Measurements from ENCODE around the gene KCNQ1.

KCNQ1 gene

DNA sequence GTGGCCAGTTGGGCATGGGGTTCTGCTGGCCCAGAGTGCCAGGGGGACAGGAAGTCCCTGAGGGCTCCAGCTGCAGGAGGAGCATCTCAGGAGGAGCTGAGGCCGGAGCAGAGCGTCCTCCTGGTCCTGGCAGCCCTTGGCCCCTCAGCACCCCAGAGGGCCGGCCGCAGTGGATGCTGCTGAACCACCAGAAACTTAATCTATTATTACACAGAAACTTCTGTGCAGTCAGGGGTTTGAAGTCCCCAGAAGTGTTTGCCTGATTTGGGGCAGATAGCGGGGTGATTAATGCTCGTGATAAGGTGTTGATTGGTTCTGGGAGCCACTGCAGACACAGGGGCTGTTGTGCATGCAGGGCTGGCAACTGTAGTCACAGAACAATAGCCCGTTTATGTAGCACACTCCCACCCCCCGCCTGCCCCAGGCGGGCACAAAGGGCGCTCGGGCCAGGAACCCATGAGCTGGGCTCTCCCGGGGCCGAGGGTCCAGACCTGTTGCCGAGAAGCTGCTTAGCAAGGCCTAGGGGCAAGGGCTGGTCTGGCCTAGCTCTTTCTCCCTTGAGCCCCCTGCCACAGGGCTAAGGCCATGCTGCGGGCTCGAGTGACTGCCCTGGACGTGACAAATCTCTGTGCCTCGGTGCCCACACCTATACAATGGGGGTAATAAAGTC lies 284.0 kb downstream of the KCNQ1 start:
- no peak for DNase-seq

DNA sequence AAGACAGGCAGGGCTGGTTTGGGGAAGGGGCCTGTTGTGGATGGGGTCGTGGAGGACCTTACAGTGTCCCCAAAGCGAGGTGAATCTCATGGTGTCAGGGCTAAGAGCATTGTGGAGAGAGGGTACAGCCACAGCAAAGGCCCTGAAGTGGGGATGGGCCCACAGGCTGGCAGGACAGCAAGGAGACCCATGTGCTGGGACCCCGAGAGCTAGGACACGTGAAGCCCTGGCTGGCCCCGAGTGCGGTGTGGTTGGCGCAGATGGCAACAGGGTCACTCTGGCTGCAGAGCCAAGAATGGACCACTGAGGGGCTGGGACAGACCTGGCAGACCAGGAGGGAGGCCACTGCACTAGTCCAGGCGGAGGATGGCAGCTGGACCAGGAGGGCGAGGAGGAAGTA lies 285.0 kb downstream of the KCNQ1 start:
- DNase-seq = no peak

DNA sequence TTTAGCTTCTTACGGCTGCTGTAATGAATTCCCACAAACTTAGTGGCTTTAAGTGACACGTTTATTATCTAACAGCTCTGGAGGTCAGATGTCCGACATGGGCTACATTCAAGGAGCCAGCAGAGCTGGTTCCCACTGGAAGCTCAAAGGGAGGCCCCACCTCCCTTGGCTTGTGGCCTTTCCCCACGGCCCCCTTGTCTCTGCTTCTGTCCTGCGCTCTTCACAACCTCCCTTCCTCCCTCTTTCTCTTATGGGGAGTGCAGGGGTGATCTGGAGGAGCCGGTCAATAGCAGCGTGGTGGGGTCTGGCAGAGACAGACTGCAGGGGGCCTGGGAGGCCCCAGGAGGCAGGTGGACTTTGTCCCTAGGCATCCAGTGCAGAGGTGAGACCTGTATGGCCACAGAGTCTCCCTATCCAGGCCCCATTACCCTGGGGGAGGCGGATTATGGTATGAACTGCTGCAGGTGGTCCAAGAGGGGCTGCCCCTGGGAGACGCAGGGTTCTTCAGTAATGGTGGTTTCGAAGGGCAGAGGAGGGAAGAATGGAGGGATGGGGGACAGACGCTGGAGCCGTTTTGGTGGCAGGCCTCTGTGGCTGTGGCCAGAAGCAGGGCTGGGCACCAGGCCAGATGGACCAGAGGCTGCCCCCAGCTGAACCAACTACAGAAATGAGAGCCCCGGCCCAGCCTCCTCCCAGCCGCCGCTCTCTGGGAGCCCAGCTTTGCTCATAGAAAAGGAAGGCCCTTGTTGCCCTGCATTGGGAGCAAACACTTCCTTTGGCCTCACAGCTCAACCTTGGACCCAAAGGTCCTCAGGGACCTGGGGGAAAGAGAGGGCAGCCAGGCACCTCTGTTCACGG lies 285.7 kb downstream of the KCNQ1 start:
- no peak for DNase-seq

DNA sequence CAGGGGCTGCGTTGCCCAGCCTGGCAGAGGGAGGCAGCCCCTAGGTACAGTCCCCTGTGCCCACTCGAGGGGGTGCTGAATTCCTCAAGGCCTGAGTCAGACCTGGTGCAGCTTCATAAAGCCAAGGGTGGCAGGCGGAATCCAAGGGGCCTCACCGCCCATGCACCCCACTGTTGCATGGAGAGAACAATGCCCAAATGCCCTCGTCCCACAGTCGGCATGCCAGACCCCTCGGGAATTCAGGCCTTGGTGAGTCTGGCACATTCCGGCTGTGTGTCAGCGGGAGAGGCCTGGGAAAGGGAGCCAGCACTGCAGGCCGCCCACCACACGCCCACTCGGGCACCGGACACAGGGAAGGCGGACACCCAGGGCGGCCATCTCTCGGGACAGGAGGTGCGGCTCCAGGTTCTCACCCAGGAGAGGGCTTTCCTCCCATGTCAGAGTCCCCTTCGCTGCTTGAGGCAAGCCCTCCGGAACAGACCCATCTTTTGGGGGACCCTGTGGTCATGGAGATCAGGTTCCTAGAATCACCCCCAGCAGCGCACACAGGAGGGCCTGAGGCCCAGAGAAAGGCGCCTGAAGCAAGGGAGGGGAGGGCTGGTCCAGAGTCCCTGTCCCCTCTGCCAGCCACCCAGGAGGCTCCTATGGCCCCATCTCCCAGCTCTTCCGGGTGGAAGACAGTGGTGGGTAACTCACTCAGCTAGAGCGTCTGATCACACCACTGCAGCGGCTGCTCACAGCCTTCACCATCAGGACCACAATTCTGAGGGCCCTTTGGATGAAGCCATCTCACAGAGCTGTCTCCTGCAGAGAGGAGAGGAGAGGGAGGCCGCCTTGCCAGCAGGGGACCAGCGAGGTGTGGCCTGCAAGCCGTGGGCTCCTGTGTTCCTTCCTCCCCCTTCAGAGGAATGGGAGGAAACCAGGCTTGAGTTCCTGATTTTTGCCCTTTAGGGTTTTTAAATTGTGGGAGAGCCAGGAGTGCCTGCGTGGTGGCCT lies 286.6 kb downstream of the KCNQ1 start:
- no peak for DNase-seq

DNA sequence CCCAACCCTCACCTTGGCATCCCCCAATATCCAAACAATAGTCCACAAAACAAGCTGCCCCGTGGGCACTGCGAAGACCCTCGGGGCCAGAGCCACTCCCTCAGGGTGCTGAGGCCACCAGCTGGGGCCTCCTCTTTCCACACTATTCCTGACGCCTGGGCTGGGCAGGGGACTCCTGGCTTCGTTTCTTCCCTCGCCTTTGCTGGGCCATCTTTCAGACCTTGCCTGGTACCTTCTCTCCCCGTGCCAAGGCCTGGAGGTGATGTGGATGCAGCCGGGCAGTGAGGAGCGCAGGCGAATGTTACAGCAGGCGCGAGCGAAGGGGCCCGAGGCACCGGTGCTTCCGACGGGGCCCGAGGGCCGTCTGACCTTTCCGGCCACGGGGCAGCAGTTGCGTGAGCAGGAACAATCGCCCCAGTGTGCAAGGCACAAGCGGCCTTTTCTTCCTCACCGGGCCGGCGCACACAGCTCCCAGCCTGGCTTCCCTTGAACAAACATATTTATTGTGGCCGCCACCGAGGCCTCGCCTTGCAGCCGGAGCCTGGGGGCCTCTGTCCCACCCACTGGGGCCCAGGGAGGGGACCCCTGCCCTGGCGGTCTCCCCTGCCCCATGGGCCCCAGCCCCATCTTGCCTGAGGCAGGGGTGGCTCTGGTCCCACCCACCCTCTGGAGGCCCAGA lies 287.6 kb downstream of the KCNQ1 start:
- no peak for DNase-seq

DNA sequence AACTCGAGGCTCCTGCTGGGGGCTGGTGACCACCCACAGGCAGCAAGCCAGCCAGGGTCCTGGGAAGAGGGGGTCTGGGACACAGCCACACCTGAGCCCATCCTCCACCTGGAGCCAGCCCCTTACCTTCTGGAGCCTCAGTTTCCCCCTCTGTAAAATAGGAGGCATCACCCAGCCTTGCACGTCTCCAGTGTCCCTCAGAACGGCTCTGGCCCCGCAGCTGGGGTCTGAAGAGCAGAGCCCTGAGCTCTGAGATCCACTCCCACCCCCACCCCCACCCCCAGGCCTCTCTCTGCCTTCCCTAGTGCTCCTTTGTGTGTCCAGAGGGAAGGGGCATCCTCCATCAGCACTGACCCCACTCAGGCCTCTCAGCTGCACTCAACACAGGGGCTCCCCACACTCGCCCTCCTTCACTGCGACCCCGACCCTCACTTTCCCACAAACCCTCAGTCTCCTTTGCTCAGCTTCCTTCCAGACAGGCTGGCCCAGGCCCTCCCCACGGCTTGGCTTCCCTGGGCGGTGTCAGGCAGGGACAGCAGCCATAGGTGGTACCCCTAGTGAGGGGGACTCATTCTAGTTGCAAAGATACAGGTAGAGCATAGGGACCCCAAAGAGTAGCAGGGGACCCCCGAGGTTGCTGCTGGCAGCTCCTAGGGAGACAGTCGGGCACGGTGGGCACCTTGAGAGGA lies 288.3 kb downstream of the KCNQ1 start:
- no peak for DNase-seq

DNA sequence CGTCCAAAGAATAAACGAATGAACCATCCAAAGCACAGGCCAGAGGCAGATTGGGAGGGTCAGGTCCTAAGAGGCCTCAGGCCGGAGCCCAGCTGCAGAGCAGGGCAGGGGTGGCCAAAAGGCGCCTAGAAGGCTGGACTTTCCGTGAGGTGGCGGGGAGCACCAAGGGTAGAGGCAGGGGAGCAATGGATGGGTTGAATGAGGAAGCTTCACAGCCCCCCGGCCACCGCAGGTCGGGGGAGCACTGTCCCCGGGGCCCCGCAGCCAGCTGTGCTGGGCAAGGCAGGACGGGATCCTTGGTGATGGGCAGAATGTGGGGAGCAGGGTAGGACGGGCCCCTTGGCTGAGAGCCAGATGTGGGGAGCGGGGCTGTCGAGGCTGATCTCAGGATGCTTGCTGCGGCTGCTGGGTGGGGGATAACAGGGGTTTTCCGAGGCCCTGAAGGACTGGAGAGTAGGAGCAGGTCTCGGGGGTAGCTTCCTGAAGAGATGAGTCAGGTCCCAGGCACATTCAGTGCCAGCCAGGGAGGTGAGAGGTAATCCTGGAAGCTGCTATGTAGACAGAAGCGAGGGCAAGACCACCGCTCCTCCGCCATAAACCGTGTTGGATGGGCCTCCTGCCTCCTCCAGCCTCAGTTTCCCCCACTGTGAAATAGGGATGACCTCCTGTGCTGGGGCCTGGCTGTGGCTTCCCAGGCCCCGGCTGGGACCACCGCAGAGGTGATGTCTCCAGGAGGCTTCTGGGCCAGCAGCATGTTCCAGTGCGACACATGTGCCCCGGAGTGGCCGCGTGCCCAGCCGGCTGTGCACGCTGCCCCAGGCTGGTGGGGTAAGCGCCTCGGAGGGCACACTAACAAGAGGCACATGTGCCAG lies 289.6 kb downstream of the KCNQ1 start:
- DNase-seq = no peak

DNA sequence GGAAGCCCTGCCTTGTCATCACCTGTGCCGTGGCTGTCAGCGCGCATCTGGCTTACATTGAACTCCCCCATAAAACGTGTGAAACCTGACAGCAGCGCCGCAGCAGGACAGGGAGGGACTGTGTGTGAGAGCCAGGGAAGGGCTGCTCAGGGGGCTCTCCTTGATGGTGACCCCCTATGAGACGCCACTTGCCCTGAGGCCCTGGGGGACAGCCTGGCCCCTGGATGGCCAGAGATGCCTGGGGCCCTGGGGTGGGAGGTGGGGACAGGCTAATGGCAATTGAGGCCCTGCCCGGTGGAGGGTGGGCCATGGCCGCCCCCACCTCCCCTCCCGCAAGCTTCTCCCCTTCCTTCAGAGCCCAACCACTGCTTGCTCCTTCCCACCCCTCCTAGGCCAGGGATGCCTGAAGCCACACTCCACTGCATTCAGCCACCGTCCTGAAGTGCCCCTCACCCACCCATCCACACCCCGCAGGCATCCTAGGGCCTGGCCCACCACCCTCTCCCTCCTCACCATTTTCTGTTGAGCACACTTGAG lies 290.3 kb downstream of the KCNQ1 start:
- no peak for DNase-seq

DNA sequence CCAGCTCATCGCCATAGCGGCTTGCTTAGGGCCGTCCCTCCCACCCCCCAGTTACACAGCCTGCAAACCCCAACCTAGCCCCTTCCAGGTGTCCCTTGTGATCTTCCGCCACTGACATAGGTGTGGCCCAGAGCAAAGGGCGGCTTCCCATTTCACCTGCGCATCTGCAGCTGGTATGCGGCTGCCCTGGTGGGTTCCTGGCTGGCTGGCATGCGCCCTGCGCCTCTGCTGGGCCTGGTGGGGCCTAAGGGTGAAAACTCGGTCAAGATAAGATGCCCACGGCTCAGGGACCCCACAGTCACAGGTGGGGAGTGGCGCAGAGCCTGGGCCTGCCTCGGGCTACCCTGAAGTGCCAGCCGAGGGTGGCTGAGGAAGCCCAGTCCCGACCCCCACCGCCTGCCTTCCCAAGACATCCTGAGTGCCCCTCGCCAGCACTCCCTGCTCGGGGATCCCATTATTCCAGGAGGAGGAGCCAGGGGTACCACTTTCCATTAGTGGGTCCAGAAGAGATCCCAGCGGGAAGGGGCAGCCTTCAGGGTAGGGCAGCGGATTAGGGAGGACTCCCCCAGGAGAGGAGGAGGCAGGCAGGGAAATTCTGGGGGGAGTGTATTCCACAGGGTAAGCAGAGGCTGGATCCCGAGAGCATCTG lies 291.9 kb downstream of the KCNQ1 start:
- no peak for DNase-seq

DNA sequence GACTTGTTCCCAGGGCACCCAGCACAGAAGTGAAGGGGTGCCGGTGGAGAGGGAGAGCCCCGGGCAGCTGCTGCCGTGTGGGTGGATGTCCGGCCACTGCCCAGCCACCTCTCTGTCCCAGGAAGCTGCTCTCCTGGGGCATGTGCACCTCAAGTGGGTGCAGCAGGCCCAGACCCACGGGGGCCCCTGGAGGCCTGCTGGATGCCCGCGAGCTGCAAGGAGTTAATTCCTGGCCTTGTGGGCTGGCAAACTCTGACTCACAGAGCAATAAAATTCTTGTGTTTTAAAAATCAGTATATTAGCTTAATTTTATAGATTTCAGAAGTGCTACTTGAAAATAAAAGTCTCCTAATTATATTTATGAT lies 292.4 kb downstream of the KCNQ1 start:
- DNase-seq = no peak

DNA sequence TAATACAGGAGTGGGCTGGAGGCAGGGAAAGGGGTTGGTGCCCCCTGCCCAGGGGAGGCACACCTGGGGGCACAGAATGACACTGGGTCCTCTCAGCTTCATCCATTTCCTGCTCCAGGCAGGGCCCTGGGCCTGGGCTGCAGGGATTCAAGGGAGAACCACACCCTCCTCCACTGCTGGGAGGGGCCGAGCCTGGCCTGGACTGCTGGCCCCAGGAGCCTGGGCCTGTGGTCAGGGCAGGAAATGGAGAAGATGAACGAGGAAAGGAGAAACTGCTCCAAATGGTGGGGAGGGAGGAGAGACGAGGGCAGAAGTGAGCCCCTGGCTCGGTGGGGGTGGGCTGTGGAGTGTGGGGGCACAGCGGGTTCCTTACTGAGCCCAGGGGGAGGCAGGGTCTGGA lies 293.1 kb downstream of the KCNQ1 start:
- no peak for DNase-seq

DNA sequence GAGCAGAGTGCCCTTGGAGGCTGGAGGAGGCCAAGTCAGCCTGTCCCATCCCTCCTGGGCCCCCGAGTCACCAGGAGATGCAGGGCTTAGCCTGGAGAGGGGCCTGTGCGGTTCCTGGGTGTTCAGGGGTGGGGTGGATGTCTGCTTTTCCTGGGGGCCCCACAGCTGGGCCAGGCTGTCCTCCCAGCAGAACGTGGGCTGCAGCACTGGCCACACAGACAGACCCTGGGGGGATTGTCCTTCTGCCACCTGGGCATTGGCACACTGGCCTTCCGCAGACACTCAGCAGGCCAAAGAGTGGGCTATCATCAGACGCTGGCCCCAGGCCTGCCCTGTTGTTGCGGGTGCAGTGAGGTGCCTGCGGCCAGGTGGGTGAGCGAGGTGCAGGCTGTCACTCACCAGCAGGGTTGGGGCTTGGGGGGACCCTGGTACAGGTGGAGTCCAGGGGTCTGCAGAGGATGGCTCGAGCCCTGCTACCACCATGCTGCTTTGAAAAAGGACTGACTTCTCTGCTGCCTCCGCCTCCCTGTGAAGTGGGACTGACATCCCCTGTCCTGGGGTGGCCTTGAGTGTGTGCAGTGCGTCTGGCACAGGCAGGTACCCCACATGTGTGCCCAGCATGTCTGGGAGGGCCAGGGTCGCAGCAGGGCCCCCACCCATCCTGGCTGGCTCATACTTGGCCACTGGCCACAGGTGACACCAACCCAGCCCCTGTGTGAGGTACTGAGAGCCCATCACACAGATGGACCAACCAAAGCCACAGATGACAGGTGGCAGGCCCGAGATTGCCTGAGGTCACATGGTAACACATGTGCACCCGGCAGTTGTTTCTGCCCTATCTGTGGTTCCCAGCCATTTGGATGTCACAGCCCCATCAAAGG lies 294.0 kb downstream of the KCNQ1 start:
- DNase-seq = no peak

DNA sequence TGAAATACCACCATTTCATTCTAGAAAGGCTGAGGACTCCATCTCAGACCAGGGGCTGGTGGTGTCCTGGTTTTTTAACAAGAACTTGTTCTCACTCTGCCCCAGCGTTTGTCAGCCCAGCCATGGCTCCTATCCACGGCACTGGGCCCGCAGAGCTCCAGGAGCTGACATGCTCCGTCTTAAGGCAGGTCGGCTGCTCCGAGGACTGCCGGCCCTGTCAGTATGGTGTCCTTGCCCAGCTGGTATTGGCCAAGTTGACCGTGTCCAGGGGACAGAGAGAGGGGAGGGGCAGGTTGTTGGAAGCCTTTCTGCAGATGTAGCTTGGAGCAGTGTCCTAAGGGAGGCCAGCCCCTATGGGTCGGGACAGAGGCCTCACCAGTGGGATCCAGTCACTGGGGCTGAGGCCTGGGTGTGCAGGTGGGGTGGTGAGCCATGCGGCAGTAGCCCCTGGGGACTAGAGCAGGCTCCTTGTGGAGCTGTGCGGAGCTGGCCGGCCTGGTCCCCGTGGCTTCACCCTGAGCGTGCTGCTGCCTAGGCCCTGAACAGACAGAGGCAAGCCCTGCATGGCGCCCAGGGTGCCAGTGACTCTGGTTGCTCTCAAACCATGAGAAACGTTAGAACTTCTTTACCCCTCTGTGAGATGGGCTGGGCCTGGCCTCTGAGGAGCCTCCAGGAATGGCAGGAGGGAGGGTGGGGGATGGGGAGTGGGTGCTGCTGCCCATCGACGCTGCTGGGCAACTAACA lies 294.9 kb downstream of the KCNQ1 start:
- DNase-seq = no peak

DNA sequence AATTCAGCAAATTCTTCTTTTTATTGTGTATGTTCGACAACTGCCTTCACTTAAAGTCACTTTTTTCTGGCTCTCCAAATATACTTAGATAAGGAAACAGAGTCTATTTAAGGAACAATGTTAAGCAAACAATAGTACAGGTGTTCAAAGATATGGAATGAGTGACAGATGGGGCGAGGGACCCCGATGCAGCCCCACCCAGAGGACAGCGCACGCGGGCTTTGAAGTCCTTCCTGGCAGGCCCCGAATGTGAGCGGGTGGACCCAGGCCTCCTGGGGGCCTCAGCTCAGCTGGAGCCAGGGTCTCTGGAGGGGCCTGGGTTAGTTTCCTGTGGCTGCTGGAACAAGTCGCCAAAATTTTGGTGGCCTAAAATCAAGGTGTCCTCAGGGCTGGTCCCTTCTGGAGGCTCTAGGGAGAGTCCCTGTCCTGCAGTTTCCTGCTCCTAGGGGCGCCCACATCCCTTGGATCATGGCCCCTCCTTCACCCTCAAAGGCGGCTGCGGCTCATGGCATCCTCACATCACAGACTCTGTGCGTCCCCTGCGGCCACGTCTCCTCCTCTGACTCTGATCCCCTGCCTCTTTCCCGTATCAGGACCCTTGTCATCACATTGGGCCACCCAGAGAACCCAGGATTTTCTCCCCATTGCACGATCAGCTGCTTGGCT lies 295.6 kb downstream of the KCNQ1 start:
- DNase-seq = no peak

DNA sequence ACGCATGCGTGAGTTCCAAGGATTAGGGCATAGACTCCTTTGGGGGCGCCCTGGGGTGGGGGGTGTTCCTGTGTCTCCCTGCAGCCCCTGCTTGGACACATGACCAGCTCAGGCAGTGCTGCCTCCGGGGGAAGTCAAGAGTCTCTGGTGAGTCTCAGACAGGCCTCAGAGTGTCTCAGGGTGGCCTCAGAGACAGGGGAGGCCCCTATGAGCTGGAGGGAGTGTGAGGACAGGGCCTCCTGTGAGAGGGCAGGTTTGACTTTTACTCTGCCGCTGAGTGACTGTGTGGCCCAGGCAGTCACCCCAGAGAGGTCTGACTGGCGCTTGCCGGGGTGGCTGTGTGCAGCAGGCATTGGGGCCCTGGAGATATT lies 296.2 kb downstream of the KCNQ1 start:
- no peak for DNase-seq

DNA sequence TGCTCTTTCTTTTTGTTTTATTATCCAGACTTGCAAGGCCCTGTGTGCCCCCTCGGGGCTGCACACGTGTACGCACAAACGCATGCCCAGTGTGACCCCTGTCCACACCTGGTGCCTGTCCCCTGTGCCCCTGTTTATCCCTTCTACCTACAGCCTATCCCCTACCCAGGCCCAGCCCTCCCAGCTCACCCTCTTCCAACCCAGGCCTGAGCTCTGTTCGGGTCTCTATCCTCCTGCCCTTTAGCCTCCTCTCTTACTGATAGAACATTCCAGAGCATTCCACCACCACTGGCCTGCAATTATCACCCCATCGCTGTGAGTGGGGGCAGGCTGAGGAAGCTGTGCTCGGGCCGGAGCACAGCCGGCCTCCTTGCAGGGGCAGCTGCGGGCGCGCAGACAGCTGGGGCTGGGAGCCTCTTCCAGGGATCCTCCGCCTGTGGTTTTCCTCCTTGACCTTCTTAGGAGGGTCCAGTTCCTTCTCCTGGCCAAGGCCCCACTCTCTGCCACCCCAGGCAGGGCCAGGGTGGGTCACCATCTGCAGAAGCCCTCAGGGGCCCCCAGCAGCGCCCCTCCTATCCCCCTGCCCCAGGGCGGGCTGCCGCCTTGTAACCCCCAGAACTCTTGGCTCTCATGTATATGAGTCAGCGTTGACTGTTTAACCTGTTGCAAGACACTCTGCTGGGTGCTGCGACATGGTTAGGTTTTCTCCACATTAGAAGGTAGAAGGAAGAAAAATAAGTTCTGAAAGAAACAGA lies 296.7 kb downstream of the KCNQ1 start:
- DNase-seq = no peak

DNA sequence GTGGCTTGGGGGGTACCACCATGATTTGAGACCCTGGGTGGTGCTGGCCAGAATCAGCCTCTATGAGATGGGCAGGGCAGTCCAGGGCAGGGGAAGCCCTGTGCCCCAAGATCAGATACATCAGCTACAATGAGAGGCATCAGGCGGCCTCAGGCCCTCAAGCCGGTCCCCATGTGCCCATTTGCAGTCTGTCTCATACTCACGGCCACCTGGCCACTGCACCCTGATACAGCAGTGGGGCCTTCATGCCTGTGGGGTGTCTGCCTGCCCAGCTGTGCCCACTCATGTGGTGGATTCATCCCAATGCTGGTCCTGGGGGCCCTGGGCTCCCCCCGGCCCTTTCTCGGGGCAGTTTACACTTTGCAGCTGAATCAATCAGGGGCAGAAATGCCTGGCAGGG lies 297.4 kb downstream of the KCNQ1 start:
- DNase-seq = no peak

Measured in stimulated activated CD4-positive, alpha-beta T cell treated with anti-CD3 and anti-CD28 coated beads, Interleukin-15, amount 100 ng/mL, for 24 hours (primary cell).